ENCODE measurements around the gene SLC22A23. TPM values are rescaled to one million over a fixed set of nuclear protein-coding genes. Genes with fewer than 3 reads are reported as not detected.

SLC22A23 gene
- total and polyA plus RNA-seq, 7 donors = 8.1 to 18.7 (median 12.0) TPM

GRCh38 chr6:3307436-3307835, 149.4 kb downstream of the SLC22A23 start:
- TF ChIP-seq POLR2A (IDR thresholded peaks at IDR 0.05) (no peak), EP300 (IDR thresholded peaks at IDR 0.05) (no peak), POLR2AphosphoS5 (IDR thresholded peaks at IDR 0.05) (no peak)
- TF ChIP-seq, protein P1, sequence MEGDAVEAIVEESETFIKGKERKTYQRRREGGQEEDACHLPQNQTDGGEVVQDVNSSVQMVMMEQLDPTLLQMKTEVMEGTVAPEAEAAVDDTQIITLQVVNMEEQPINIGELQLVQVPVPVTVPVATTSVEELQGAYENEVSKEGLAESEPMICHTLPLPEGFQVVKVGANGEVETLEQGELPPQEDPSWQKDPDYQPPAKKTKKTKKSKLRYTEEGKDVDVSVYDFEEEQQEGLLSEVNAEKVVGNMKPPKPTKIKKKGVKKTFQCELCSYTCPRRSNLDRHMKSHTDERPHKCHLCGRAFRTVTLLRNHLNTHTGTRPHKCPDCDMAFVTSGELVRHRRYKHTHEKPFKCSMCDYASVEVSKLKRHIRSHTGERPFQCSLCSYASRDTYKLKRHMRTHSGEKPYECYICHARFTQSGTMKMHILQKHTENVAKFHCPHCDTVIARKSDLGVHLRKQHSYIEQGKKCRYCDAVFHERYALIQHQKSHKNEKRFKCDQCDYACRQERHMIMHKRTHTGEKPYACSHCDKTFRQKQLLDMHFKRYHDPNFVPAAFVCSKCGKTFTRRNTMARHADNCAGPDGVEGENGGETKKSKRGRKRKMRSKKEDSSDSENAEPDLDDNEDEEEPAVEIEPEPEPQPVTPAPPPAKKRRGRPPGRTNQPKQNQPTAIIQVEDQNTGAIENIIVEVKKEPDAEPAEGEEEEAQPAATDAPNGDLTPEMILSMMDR (IDR thresholded peaks at IDR 0.05) = no peak
- intact Hi-C loops (cut with DNase I) = no loop called here

DNA sequence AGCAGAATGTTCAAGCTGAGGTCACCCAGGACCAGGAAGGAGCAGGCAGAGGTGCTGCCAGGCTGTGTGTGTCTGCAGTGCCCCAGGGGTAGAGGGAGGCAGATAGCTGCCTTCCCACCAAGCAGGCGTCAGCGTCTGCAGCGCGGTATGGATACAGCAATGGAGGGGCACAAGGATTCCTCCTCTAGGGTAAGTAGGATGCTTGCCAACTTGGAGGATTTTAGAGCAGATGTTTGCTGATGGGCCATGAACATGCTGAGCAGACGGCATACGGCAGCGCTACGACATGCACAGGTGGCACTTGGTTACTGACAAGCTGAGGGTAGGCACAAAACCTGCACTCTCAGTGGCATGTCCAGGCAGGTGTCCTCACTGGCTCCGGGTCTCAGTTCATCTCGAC, 150.0 kb downstream of the SLC22A23 start:
- intact Hi-C loops (cut with DNase I) = no loop called here
- Histone ChIP-seq H3K9me3 (no peaks in the 10 kb centered on the region), H3K36me3 (peaks cover 0 to 11% (median 0%) of the 10 kb centered on the region in 4 donors), H3K27me3 (no peaks in the 10 kb centered on the region), H3K27ac (no peak overlapping the region), H3K4me3 (no peak overlapping the region), H3K4me1 (peaks cover 0 to 6% (median 0%) of the 10 kb centered on the region in 4 donors)
- TF ChIP-seq, protein P1 (IDR thresholded peaks at IDR 0.05) = no peak
- TF ChIP-seq POLR2A (IDR thresholded peaks at IDR 0.05) (no peak), EP300 (IDR thresholded peaks at IDR 0.05) (no peak), POLR2AphosphoS5 (IDR thresholded peaks at IDR 0.05) (no peak)
- WGBS, 2 donors = 90 to 97% methylated on average over 10 of the region's 10 CpGs
- peak; percentile 50 for DNase-seq

More at GRCh38 chr6:3307436-3307835, 149.4 kb downstream of the SLC22A23 start:
- Histone ChIP-seq H3K36me3 (peaks cover 0 to 11% (median 0%) of the 10 kb centered on the region in 4 donors), H3K27ac (no peak overlapping the region), H3K9me3 (no peaks in the 10 kb centered on the region), H3K27me3 (no peaks in the 10 kb centered on the region), H3K4me1 (peaks cover 0 to 6% (median 0%) of the 10 kb centered on the region in 4 donors), H3K4me3 (no peak overlapping the region)
- 90 to 96% methylated on average over 12 of the region's 12 CpGs for WGBS, 2 donors
- DNase-seq = peak; percentile 22

DNA sequence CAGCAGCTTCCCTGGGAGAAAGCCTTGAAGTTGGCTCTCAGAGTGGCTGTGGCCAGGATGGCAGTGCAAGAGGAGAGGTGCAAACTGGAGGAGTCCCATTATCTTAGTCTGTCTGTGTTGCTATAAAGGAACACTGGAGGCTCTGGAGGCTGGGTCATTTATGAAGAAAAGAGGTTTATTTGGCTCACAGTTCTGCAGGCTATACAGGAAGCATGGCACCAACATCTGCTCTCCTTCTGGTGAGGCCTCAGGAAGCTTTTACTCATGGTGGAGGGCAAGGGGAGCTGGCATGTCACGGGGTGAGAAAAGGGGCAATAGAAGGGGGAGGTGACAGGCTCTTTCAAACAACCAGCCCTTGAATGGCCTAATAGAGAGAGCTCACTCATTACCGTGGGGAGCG, 151.0 kb downstream of the SLC22A23 start:
- no peak overlapping the region for H3K27ac ChIP-seq
- no peaks in the 10 kb centered on the region for H3K27me3 ChIP-seq
- H3K4me3 ChIP-seq = no peak overlapping the region
- peak; percentile 29 for DNase-seq
- H3K9me3 ChIP-seq = no peaks in the 10 kb centered on the region
- intact Hi-C loops (cut with DNase I) = no loop called here
- WGBS, 2 donors = 78 to 93% methylated on average over 3 of the region's 3 CpGs
- peaks cover 0 to 6% (median 0%) of the 10 kb centered on the region in 4 donors for H3K4me1 ChIP-seq
- TF ChIP-seq POLR2A (IDR thresholded peaks at IDR 0.05) (no peak), EP300 (IDR thresholded peaks at IDR 0.05) (no peak), POLR2AphosphoS5 (IDR thresholded peaks at IDR 0.05) (no peak)
- TF ChIP-seq, protein P1 (IDR thresholded peaks at IDR 0.05) = no peak
- H3K36me3 ChIP-seq = peaks cover 0 to 11% (median 0%) of the 10 kb centered on the region in 4 donors

DNA sequence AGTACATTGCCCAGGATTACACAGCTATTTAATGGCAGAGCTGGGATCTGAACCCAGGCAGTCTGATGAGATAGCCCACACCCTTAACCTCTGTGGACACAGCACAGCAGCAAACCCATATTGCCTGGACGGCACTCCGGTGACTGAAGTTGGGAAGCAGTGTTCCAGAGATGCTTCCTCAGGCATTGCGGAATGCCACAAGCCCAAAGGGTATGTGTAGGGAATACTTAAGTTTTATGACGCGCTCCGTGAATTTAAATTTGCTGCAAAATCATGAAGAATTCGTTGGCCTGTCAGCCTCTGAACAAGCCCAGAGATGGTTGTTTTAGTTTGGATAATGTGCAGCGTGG, 151.7 kb downstream of the SLC22A23 start:
- peaks cover 0 to 11% (median 0%) of the 10 kb centered on the region in 4 donors for H3K36me3 ChIP-seq
- H3K4me1 ChIP-seq = no peaks in the 10 kb centered on the region
- no peak overlapping the region for H3K4me3 ChIP-seq
- 88 to 94% methylated on average over 8 of the region's 8 CpGs for WGBS, 2 donors
- no peak overlapping the region for H3K27ac ChIP-seq
- TF ChIP-seq POLR2A (IDR thresholded peaks at IDR 0.05) (no peak), POLR2AphosphoS5 (IDR thresholded peaks at IDR 0.05) (no peak), EP300 (IDR thresholded peaks at IDR 0.05) (no peak)
- TF ChIP-seq, protein P1 (IDR thresholded peaks at IDR 0.05) = no peak
- no peaks in the 10 kb centered on the region for H3K27me3 ChIP-seq
- intact Hi-C loops (cut with DNase I) = no loop called here
- peak; percentile 14 for DNase-seq
- no peaks in the 10 kb centered on the region for H3K9me3 ChIP-seq

Measured in sigmoid colon (tissue), 7 donors.